IPS-18c (cell line): ENCODE results near the gene NTNG1.

Experiments used
- H3K4me3 ChIP-seq: 2 replicates; pipeline ENCODE4 v1.7.0; 2013; ENCODE audit warnings: low read depth, mild to moderate bottlenecking, low read length, moderate library complexity; ENCODE audit not compliant: insufficient read depth
- H3K9me3 ChIP-seq: one replicate; pipeline ENCODE4 v1.6.1; 2013; ENCODE audit warnings: mild to moderate bottlenecking, low read length, moderate library complexity; ENCODE audit not compliant: control insufficient read depth, insufficient read depth

Gene NTNG1

GRCh38 chr1:107515702-107516101, 374.9 kb downstream of the NTNG1 start:
- H3K4me3 ChIP-seq = no peak overlapping the region
- H3K9me3 ChIP-seq = peaks cover 2% of the 10 kb centered on the region

GRCh38 chr1:107523061-107523460, 382.2 kb downstream of the NTNG1 start:
- H3K4me3 ChIP-seq = no peak overlapping the region
- no peaks in the 10 kb centered on the region for H3K9me3 ChIP-seq

GRCh38 chr1:107523736-107524135, 382.9 kb downstream of the NTNG1 start:
- Histone ChIP-seq H3K4me3 (no peak overlapping the region), H3K9me3 (no peaks in the 10 kb centered on the region)

- H3K4me3 ChIP-seq = no peak overlapping the region
- no peaks in the 10 kb centered on the region for H3K9me3 ChIP-seq
These were observed 383.5 kb downstream of the NTNG1 start for GRCh38 chr1:107524301-107524700.

GRCh38 chr1:107525145-107525544, 384.3 kb downstream of the NTNG1 start:
- Histone ChIP-seq H3K4me3 (no peak overlapping the region), H3K9me3 (no peaks in the 10 kb centered on the region)

GRCh38 chr1:107525961-107526360, 385.1 kb downstream of the NTNG1 start:
- no peak overlapping the region for H3K4me3 ChIP-seq

GRCh38 chr1:107526524-107527198, 385.8 kb downstream of the NTNG1 start:
- H3K4me3 ChIP-seq = no peak overlapping the region
- no peaks in the 10 kb centered on the region for H3K9me3 ChIP-seq

More at GRCh38 chr1:107525961-107526360, 385.1 kb downstream of the NTNG1 start:
- no peaks in the 10 kb centered on the region for H3K9me3 ChIP-seq

GRCh38 chr1:107529511-107530149, 388.8 kb downstream of the NTNG1 start:
- Histone ChIP-seq H3K4me3 (no peak overlapping the region), H3K9me3 (no peaks in the 10 kb centered on the region)

- Histone ChIP-seq H3K4me3 (no peak overlapping the region), H3K9me3 (no peaks in the 10 kb centered on the region)
These were observed 389.7 kb downstream of the NTNG1 start for GRCh38 chr1:107530543-107530942.

- H3K4me3 ChIP-seq = no peak overlapping the region
These were observed 390.4 kb downstream of the NTNG1 start for GRCh38 chr1:107531065-107531908.

GRCh38 chr1:107532318-107532717, 391.5 kb downstream of the NTNG1 start:
- Histone ChIP-seq H3K4me3 (no peak overlapping the region), H3K9me3 (no peaks in the 10 kb centered on the region)

More at GRCh38 chr1:107531065-107531908, 390.4 kb downstream of the NTNG1 start:
- H3K9me3 ChIP-seq = no peaks in the 10 kb centered on the region
